H1 (cell line): ENCODE data around the gene OTUB1. TPM values are rescaled to one million over a fixed set of nuclear protein-coding genes. Genes with fewer than 3 reads are reported as not detected.

Experiments used
- CHD1 ChIP-seq: IDR thresholded peaks from 2 replicates; pipeline ENCODE4 v1.6.1; 2012; ENCODE audit warnings: low read depth, low read length, improper control_type of control experiment
- polyA plus RNA-seq, 7 experiments: library from polyadenylated mRNA; depleted of rRNA in 3 of 7; stranded (reverse) in 5 of 7; unstranded in 2 of 7; fragments of >200 nt in 5 of 7; fragments of 200-250 nt in 2 of 7; gene quantifications; 1 replicate in 5 of 7; 2 replicates in 1 of 7; 4 replicates in 1 of 7; pipeline versions ENCODE4 v1.2.1 to v1.2.3, GENCODE V29; 2011 to 2013; ENCODE audit warnings: missing spikeins in 2 of 7, mixed read lengths in 2 of 7
- total RNA-seq: library from RNA; stranded (reverse); fragmentation: NEBNext Ultra II Directional; extraction: Animal tissue kit (Norgen Biotek cat#: 25700); gene quantifications from 2 replicates; pipeline ENCODE4 v1.2.1, GENCODE V29; 2021
- TF ChIP-seq, protein P1 (sequence below): IDR thresholded peaks from 2 replicates; pipeline ENCODE4 v1.6.1; 2011; ENCODE audit warnings: low read length, improper control_type of control experiment
- TF ChIP-seq, protein P2 (sequence below): IDR thresholded peaks from 2 replicates; pipeline ENCODE4 v1.6.1; 2012; ENCODE audit warnings: inconsistent platforms

Gene OTUB1
- total and polyA plus RNA-seq, 2 of the 8 experiments (the other 6 are each of a cell fraction or from before 2014, with no cell fraction given): 110 to 274 TPM

DNA sequence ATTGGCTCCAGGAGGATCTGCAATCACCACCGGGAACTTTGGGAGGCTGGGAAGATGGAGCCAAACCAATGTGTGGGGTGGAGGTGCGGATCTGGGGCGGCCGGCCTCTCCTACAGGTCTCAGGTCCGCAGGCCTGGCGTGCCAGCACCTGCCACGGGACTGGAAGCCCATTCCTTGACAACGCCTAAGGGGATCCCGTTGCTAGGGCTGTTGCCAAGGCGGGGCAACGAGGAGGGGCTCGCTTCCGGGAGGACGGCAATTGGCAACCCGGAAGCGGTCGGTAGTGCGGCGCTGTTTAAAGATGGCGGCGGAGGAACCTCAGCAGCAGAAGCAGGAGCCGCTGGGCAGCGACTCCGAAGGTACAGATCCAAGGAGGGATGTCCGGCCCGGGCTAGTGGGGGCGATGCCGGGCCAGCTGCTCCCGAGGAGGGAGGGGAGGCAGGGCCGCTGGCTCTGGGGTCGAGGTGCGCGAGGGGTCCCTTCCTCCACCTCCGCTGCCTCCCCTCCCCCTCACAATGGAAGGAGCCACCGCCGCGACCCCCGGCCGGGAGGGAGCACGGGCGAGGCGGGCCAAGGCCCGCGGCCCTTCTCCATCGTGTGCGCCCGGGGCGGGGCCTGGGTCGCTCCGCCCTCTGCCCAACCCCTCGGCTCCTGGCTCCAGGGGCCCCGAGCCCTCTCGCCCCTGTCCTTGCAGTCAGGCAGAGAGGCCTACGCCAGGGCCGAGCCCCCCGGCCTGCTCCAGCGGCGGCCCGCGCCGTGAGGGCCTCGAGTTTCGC, at the start of gene OTUB1 (continued):
- TF ChIP-seq, protein P1, sequence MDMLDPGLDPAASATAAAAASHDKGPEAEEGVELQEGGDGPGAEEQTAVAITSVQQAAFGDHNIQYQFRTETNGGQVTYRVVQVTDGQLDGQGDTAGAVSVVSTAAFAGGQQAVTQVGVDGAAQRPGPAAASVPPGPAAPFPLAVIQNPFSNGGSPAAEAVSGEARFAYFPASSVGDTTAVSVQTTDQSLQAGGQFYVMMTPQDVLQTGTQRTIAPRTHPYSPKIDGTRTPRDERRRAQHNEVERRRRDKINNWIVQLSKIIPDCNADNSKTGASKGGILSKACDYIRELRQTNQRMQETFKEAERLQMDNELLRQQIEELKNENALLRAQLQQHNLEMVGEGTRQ: peak; percentile 14; the same call in 1 of the 2 replicates
- TF ChIP-seq, protein P2, sequence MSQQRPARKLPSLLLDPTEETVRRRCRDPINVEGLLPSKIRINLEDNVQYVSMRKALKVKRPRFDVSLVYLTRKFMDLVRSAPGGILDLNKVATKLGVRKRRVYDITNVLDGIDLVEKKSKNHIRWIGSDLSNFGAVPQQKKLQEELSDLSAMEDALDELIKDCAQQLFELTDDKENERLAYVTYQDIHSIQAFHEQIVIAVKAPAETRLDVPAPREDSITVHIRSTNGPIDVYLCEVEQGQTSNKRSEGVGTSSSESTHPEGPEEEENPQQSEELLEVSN: 0 out of 2 replicates have a peak, but pooled peaks have one; percentile 17
- peak; percentile 45; the same call in 1 of the 2 replicates for TF ChIP-seq CHD1
